Measurements from ENCODE around the gene AAGAB.
A peak's percentile ranks its signal among the peaks of the same experiment; 100 is the strongest.
"Not testable (repeated sequence)": the region's sequence is repeated elsewhere in the genome, so short reads cannot be mapped to it uniquely, and the experiment has no call there.

The AAGAB gene

GRCh38 chr15:67254238-67255175 is at the start of gene AAGAB, which contains the start of gene IQCH:
Gene AAGAB (minus strand): TSS chr15:67254661. CDS start chr15:67254631, 30 bp downstream.
Gene IQCH (plus strand): TSS chr15:67254786. CDS start chr15:67254897, 111 bp downstream.
- DNase-seq = peak; percentile 96

GRCh38 chr15:67303490-67304363 is 49.3 kb upstream of the AAGAB start:
- DNase-seq = no peak

- no peak for DNase-seq
These were observed 46.0 kb upstream of the AAGAB start for GRCh38 chr15:67300266-67301025.

GRCh38 chr15:67296684-67297083 is 42.2 kb upstream of the AAGAB start:
- DNase-seq = no peak

- no peak for DNase-seq
These were observed 41.7 kb upstream of the AAGAB start for GRCh38 chr15:67296188-67296587.

- DNase-seq = no peak
These were observed 35.9 kb upstream of the AAGAB start for GRCh38 chr15:67290319-67290718.

- DNase-seq = not testable (repeated sequence)
These were observed 31.9 kb upstream of the AAGAB start for GRCh38 chr15:67286400-67286799.

- not testable (repeated sequence) for DNase-seq
These were observed 31.2 kb upstream of the AAGAB start for GRCh38 chr15:67285625-67286024.

GRCh38 chr15:67281714-67282113 is 27.3 kb upstream of the AAGAB start:
- no peak for DNase-seq

GRCh38 chr15:67280217-67280616 is 25.8 kb upstream of the AAGAB start:
- no peak for DNase-seq

- no peak for DNase-seq
These were observed 22.2 kb upstream of the AAGAB start for GRCh38 chr15:67276666-67277065.

GRCh38 chr15:67274236-67274635 is 19.8 kb upstream of the AAGAB start:
- no peak for DNase-seq

- DNase-seq = no peak
These were observed 13.8 kb upstream of the AAGAB start for GRCh38 chr15:67267951-67268941.

- DNase-seq = no peak
These were observed 13.0 kb upstream of the AAGAB start for GRCh38 chr15:67267440-67267839.

GRCh38 chr15:67266870-67267269 is 12.4 kb upstream of the AAGAB start:
- no peak for DNase-seq

GRCh38 chr15:67259806-67260205 is 5.3 kb upstream of the AAGAB start:
- no peak for DNase-seq

GRCh38 chr15:67259379-67259778 is 4.9 kb upstream of the AAGAB start:
- DNase-seq = no peak

GRCh38 chr15:67258412-67258811 is 4.0 kb upstream of the AAGAB start:
- not testable (repeated sequence) for DNase-seq

GRCh38 chr15:67256051-67256450 is 1.6 kb upstream of the AAGAB start:
- no peak for DNase-seq

- DNase-seq = no peak
These were observed 768 bp downstream of the AAGAB start for GRCh38 chr15:67253549-67254237.

GRCh38 chr15:67253101-67253500 is 1.4 kb downstream of the AAGAB start:
- no peak for DNase-seq

Data from CD4-positive, alpha-beta T cell treated with Interferon gamma for 1 hour (primary cell).